ENCODE results near the gene MED31. TPM values are rescaled to one million over a fixed set of nuclear protein-coding genes. Genes with fewer than 3 reads are reported as not detected.
"Not testable (repeated sequence)": the region's sequence is repeated elsewhere in the genome, so short reads cannot be mapped to it uniquely, and the experiment has no call there.

The MED31 gene
- total and polyA plus RNA-seq, 2 of the 4 experiments (the other 2 are of a cell fraction): 5.6 to 11.6 TPM

DNA sequence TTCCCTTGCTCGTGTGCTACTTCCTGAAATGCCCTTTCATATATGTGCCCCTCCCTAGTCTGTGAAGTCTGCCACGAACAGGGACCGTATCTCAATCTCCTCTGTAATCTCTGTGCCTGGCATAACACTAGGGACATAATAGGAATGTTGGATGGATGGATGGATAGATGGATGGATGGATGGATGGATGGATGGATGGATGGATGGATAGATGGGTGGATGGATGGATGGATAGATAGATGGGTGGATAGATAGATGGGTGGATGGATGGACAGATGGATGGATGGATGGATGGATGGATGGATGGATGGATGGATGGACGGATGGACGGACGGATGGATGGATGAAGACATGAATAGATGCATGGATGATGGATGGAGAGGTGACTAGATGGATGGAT is 40.6 kb upstream of the MED31 start:
- CTCF ChIA-PET: not testable (repeated sequence)

More for the DNA sequence above, 40.6 kb upstream of the MED31 start:
- H4K8ac ChIP-seq (ENCODE audit: low read depth in 2 of 2, low read length in 2 of 2); H3K79me1 ChIP-seq (ENCODE audit: low read depth in 1 of 2, low read length in 2 of 2); BruUV-seq (replicated peaks); H2AK5ac ChIP-seq (ENCODE audit: low read depth, low read length); H3K27ac ChIP-seq (ENCODE audit: insufficient read depth, low read length); H3K56ac ChIP-seq (ENCODE audit: extremely low read depth, insufficient read depth, low read length); H4K91ac ChIP-seq (ENCODE audit: insufficient read depth, low read depth, low read length); H3K4ac ChIP-seq (ENCODE audit: low read depth, low read length); POLR2A ChIA-PET (ENCODE audit: unreplicated experiment); H3K9me3 ChIP-seq (ENCODE audit: control insufficient read depth, insufficient read depth, low read length); H3K4me1 ChIP-seq (ENCODE audit: control insufficient read depth, insufficient read depth, low read length); H3K4me2 ChIP-seq (ENCODE audit: low read depth, low read length); H3K4me3 ChIP-seq (ENCODE audit: insufficient read depth, low read depth, low read length); dilution Hi-C loops (cut with HindIII; ENCODE audit: low sequenced_read_pairs, unreplicated experiment); DNase-seq; H2AK9ac ChIP-seq (replicated peaks; ENCODE audit: low read depth, low read length, poor library complexity); H3K23ac ChIP-seq (ENCODE audit: low read depth, low read length); H3K14ac ChIP-seq (replicated peaks; ENCODE audit: low read depth, low read length); H3K18ac ChIP-seq (ENCODE audit: low read depth, low read length); H2BK15ac ChIP-seq (ENCODE audit: low read depth, low read length); H2BK20ac ChIP-seq (ENCODE audit: low read depth, low read length); ATAC-seq (ENCODE audit: low read depth); intact Hi-C loops (cut with micrococcal nuclease); H3K36me3 ChIP-seq (ENCODE audit: control insufficient read depth, insufficient read depth, low read length); H4K5ac ChIP-seq (ENCODE audit: low read depth, low read length); H2BK120ac ChIP-seq (ENCODE audit: low read depth, low read length); H3K9ac ChIP-seq (ENCODE audit: low read depth, low read length); in situ Hi-C loops (cut with MboI; ENCODE audit: low sequenced_read_pairs); H2BK5ac ChIP-seq (ENCODE audit: low read depth, low read length, poor library complexity, severe bottlenecking); H2AFZ ChIP-seq (replicated peaks; ENCODE audit: low read length, poor library complexity); H4K20me1 ChIP-seq (ENCODE audit: insufficient read depth, low read length); H3K9me1 ChIP-seq (ENCODE audit: insufficient read depth, low read length): not testable (repeated sequence)
- peaks cover 11% of the 10 kb centered on the region for H3K27me3 ChIP-seq (ENCODE audit: control insufficient read depth, insufficient read depth, low read length)
- WGBS, 2 experiments (ENCODE audit: extremely low coverage in 2 of 2, insufficient read length in 1 of 2): no CpG with 5 or more reads among the region's 6 CpGs
